Mesothelial cell of epicardium (in vitro differentiated cells): ENCODE data around the gene VIPR1. TPM values are rescaled to one million over a fixed set of nuclear protein-coding genes. Genes with fewer than 3 reads are reported as not detected.

Source experiments
- DNase-seq, 2 experiments: peaks; one replicate each; pipeline ENCODE4 v3.0.0; 2021; ENCODE audit warnings: low spot score in 2 of 2; ENCODE audit not compliant: unreplicated experiment in 2 of 2
- H3K27ac Mint-ChIP-seq: 2 replicates; pipeline ENCODE4 v1.8.0; 2021; ENCODE audit warnings: mixed read lengths
- H3K27me3 Mint-ChIP-seq: 2 replicates; pipeline ENCODE4 v1.8.0; 2021; ENCODE audit warnings: low read depth, mixed read lengths
- H3K36me3 Mint-ChIP-seq: 2 replicates; pipeline ENCODE4 v1.8.0; 2021; ENCODE audit warnings: mixed read lengths
- H3K4me1 Mint-ChIP-seq: 2 replicates; pipeline ENCODE4 v1.8.0; 2021; ENCODE audit warnings: mixed read lengths
- H3K4me3 Mint-ChIP-seq: 2 replicates; pipeline ENCODE4 v1.8.0; 2021; ENCODE audit warnings: mild to moderate bottlenecking, moderate library complexity, mixed read lengths
- H3K9me3 Mint-ChIP-seq: 2 replicates; pipeline ENCODE4 v1.8.0; 2021; ENCODE audit warnings: mixed read lengths
- CTCF ChIP-seq: fragments of 200-600 bp; sonication (generic); IDR thresholded peaks from one replicate; pipeline ENCODE4 v1.5.0; 2021; ENCODE audit warnings: antibody characterized with exemption; ENCODE audit not compliant: unreplicated experiment
- total RNA-seq: library from RNA; stranded (reverse); gene quantifications from 3 replicates; pipeline ENCODE4 v1.2.1, GENCODE V29; 2021

The VIPR1 gene
- total RNA-seq, 1 donor from 2014 or later: 2.3 TPM

- no peak overlapping the region for H3K4me3 Mint-ChIP-seq
- H3K4me1 Mint-ChIP-seq: no peaks in the 10 kb centered on the region
- no peak for TF ChIP-seq CTCF
- H3K27ac Mint-ChIP-seq: no peak overlapping the region
- no peaks in the 10 kb centered on the region for H3K27me3 Mint-ChIP-seq
- no peaks in the 10 kb centered on the region for H3K9me3 Mint-ChIP-seq
- no peaks in the 10 kb centered on the region for H3K36me3 Mint-ChIP-seq
- no peak for DNase-seq
Measured at GRCh38 chr3:42517117-42517516, 14.7 kb downstream of the VIPR1 start.

- Mint-ChIP-seq H3K4me3 (no peak overlapping the region), H3K4me1 (no peaks in the 10 kb centered on the region), H3K36me3 (no peaks in the 10 kb centered on the region), H3K9me3 (no peaks in the 10 kb centered on the region), H3K27ac (no peak overlapping the region), H3K27me3 (no peaks in the 10 kb centered on the region)
- DNase-seq: no peak
- no peak for TF ChIP-seq CTCF
Measured at GRCh38 chr3:42518800-42519567, 16.5 kb downstream of the VIPR1 start.

GRCh38 chr3:42519568-42519962 lies 17.1 kb downstream of the VIPR1 start:
- H3K4me1 Mint-ChIP-seq: no peaks in the 10 kb centered on the region
- no peaks in the 10 kb centered on the region for H3K9me3 Mint-ChIP-seq
- H3K27ac Mint-ChIP-seq: no peak overlapping the region
- DNase-seq: no peak
- no peaks in the 10 kb centered on the region for H3K36me3 Mint-ChIP-seq
- no peaks in the 10 kb centered on the region for H3K27me3 Mint-ChIP-seq
- no peak for TF ChIP-seq CTCF
- H3K4me3 Mint-ChIP-seq: no peak overlapping the region

GRCh38 chr3:42520336-42520735 lies 17.9 kb downstream of the VIPR1 start:
- DNase-seq: no peak
- H3K27me3 Mint-ChIP-seq: no peaks in the 10 kb centered on the region
- no peak overlapping the region for H3K4me3 Mint-ChIP-seq
- H3K4me1 Mint-ChIP-seq: no peaks in the 10 kb centered on the region
- H3K9me3 Mint-ChIP-seq: no peaks in the 10 kb centered on the region
- no peaks in the 10 kb centered on the region for H3K36me3 Mint-ChIP-seq
- no peak overlapping the region for H3K27ac Mint-ChIP-seq
- TF ChIP-seq CTCF: no peak

- Mint-ChIP-seq H3K36me3 (no peaks in the 10 kb centered on the region), H3K27me3 (no peaks in the 10 kb centered on the region), H3K9me3 (no peaks in the 10 kb centered on the region), H3K4me3 (no peak overlapping the region), H3K27ac (no peak overlapping the region), H3K4me1 (no peaks in the 10 kb centered on the region)
- DNase-seq: no peak
- TF ChIP-seq CTCF: no peak
Measured at GRCh38 chr3:42520906-42521305, 18.5 kb downstream of the VIPR1 start.
